H1 (cell line): Measurements from ENCODE around the gene SPEM1. TPM values are rescaled to one million over a fixed set of nuclear protein-coding genes. Genes with fewer than 3 reads are reported as not detected.

Source experiments
- CHD1 ChIP-seq: IDR thresholded peaks from 2 replicates; pipeline ENCODE4 v1.6.1; 2012; ENCODE audit warnings: low read depth, low read length, improper control_type of control experiment
- CTCF ChIP-seq, 3 experiments: IDR thresholded peaks; 1 replicate in 2 of 3; 2 replicates in 1 of 3; pipeline versions ENCODE4 v1.5.1 to v1.6.1; 2011; ENCODE audit warnings: low read length in 3 of 3, mild to moderate bottlenecking in 3 of 3, inconsistent platforms in 2 of 3, low read depth in 1 of 3, moderate library complexity in 1 of 3; ENCODE audit not compliant: insufficient read depth in 1 of 3; ENCODE audit errors: control extremely low read depth in 1 of 3
- EP300 ChIP-seq, 2 experiments: IDR thresholded peaks; 1 replicate in 1 of 2; 2 replicates in 1 of 2; pipeline ENCODE4 v1.6.1; 2011 to 2012; ENCODE audit warnings: low read depth in 2 of 2, low read length in 2 of 2, mild to moderate bottlenecking in 2 of 2, borderline replicate concordance in 1 of 2, inconsistent platforms in 1 of 2, moderate library complexity in 1 of 2
- EZH2 ChIP-seq: fragments of 200-600 bp; sonication (generic); IDR thresholded peaks from 2 replicates; pipeline ENCODE4 v1.7.1; 2012; ENCODE audit warnings: low read depth, mild to moderate bottlenecking, moderate library complexity, low read length, inconsistent platforms; ENCODE audit not compliant: severe bottlenecking
- FOSL1 ChIP-seq: IDR thresholded peaks from 2 replicates; pipeline ENCODE4 v1.6.1; 2011; ENCODE audit warnings: mild to moderate bottlenecking, low read depth, low read length, moderate library complexity; ENCODE audit not compliant: insufficient read depth
- NRF1 ChIP-seq: IDR thresholded peaks from 2 replicates; pipeline ENCODE4 v1.6.1; 2011; ENCODE audit warnings: mild to moderate bottlenecking, low read depth, low read length, improper control_type of control experiment
- PHF8 ChIP-seq: fragments of 200-600 bp; sonication (generic); conservative IDR thresholded peaks from 2 replicates; pipeline ENCODE4 v1.7.1; 2012; ENCODE audit warnings: low read depth, mild to moderate bottlenecking, inconsistent platforms, low read length, moderate library complexity
- POLR2A ChIP-seq, 2 experiments: IDR thresholded peaks; 1 replicate in 1 of 2; 2 replicates in 1 of 2; pipeline ENCODE4 v1.6.1; 2011; ENCODE audit warnings: low read depth in 2 of 2, low read length in 2 of 2, mild to moderate bottlenecking in 2 of 2; ENCODE audit errors: control extremely low read depth in 1 of 2
- RBBP5 ChIP-seq: IDR thresholded peaks from 2 replicates; pipeline ENCODE4 v1.7.1; 2012; ENCODE audit warnings: low read depth, mild to moderate bottlenecking, inconsistent platforms, low read length, moderate library complexity, borderline replicate concordance
- RNF2 ChIP-seq: fragments of 200-900, 300-1000 bp; sonication (generic); IDR thresholded peaks from 2 replicates; pipeline ENCODE4 v1.7.1; 2016; ENCODE audit warnings: borderline replicate concordance, low read depth, mild to moderate bottlenecking, antibody characterized with exemption, low read length; ENCODE audit not compliant: poor library complexity, severe bottlenecking; ENCODE audit errors: missing control alignments
- SAP30 ChIP-seq: fragments of 300-600 bp; sonication (generic); IDR thresholded peaks from 2 replicates; pipeline ENCODE4 v1.7.1; 2012; ENCODE audit warnings: low read length, moderate library complexity, mild to moderate bottlenecking, inconsistent platforms; ENCODE audit not compliant: insufficient read depth, insufficient replicate concordance
- SP2 ChIP-seq: IDR thresholded peaks from 2 replicates; pipeline ENCODE4 v1.6.1; 2012; ENCODE audit warnings: mild to moderate bottlenecking, low read length, inconsistent platforms
- SRF ChIP-seq: IDR thresholded peaks from 2 replicates; pipeline ENCODE4 v1.6.1; 2011; ENCODE audit warnings: mild to moderate bottlenecking, low read depth, low read length, moderate library complexity
- TAF1 ChIP-seq: IDR thresholded peaks from 2 replicates; pipeline ENCODE4 v1.6.1; 2011; ENCODE audit warnings: mild to moderate bottlenecking, low read depth, low read length
- TAF7 ChIP-seq: optimal IDR thresholded peaks from 2 replicates; pipeline ENCODE3; 2011; ENCODE audit warnings: low read depth, mild to moderate bottlenecking, inconsistent platforms, low read length, moderate library complexity, borderline replicate concordance
- TBP ChIP-seq: IDR thresholded peaks from 2 replicates; pipeline ENCODE4 v1.6.1; 2011; ENCODE audit warnings: low read depth, low read length, improper control_type of control experiment
- TEAD4 ChIP-seq: IDR thresholded peaks from 2 replicates; pipeline ENCODE4 v1.6.1; 2012; ENCODE audit warnings: low read depth, low read length, inconsistent platforms, mixed read lengths
- polyA plus RNA-seq, 7 experiments: library from polyadenylated mRNA; depleted of rRNA in 3 of 7; stranded (reverse) in 5 of 7; unstranded in 2 of 7; fragments of >200 nt in 5 of 7; fragments of 200-250 nt in 2 of 7; gene quantifications; 1 replicate in 5 of 7; 2 replicates in 1 of 7; 4 replicates in 1 of 7; pipeline versions ENCODE4 v1.2.1 to v1.2.3, GENCODE V29; 2011 to 2013; ENCODE audit warnings: missing spikeins in 2 of 7, mixed read lengths in 2 of 7
- total RNA-seq: library from RNA; stranded (reverse); fragmentation: NEBNext Ultra II Directional; extraction: Animal tissue kit (Norgen Biotek cat#: 25700); gene quantifications from 2 replicates; pipeline ENCODE4 v1.2.1, GENCODE V29; 2021
- TF ChIP-seq, protein P1 (sequence below): IDR thresholded peaks from 2 replicates; pipeline ENCODE4 v1.6.1; 2012; ENCODE audit warnings: inconsistent platforms
- TF ChIP-seq, protein P2 (sequence below): IDR thresholded peaks from 2 replicates; pipeline ENCODE4 v1.6.1; 2012; ENCODE audit warnings: inconsistent platforms

Gene SPEM1
- total and polyA plus RNA-seq, 2 of the 8 experiments (the other 6 are each of a cell fraction or from before 2014, with no cell fraction given), result not detected

DNA sequence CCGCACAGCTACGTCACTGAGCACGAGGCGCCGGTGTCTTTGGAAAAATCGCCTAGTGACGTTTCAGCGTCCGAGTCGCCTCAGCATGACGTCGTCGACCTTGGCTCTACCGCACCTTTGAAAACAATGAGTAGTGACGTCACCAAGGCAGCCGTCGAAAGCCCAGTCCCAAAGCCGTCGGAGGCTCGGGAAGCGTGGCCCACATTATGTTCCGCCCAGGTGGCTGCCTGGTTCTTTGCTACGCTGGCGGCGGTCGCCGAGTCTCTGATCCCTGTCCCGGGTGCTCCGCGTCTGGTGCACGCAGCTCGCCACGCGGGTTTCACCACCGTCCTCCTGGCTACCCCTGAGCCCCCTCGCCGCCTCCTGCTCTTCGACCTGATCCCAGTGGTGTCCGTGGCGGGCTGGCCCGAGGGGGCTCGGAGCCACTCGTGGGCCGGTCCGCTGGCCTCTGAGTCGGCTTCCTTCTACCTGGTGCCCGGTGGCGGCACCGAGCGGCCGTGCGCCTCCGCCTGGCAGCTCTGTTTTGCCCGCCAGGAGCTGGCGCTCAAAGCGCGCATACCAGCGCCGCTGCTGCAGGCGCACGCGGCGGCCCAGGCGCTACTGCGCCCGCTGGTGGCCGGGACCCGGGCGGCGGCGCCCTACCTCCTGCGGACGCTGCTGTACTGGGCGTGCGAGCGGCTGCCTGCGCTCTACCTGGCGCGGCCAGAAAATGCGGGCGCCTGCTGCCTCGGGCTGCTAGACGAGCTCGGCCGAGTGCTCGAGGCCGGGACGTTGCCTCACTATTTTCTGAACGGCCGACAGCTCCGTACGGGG, 16.6 kb downstream of the SPEM1 start (continued):
- TF ChIP-seq RNF2 (peak; percentile 47), EP300 (IDR thresholded peaks at IDR 0.05; ENCODE audit: borderline replicate concordance in 1 of 2, low read depth in 2 of 2, low read length in 2 of 2) (peak; percentile 15 to 71; a peak in 2 of 3 replicates), TAF1 (peak; percentile 82), NRF1 (no peak), SP2 (no peak), PHF8 (no peak; the same call in 1 of the 2 replicates), SAP30 (peak; percentile 13), CTCF (IDR thresholded peaks at IDR 0.05; ENCODE audit: control extremely low read depth in 1 of 3, insufficient read depth in 1 of 3, low read depth in 1 of 3, low read length in 3 of 3) (peak; percentile 63 to 99 (median 79)), TBP (peak; percentile 49), FOSL1 (no peak), RBBP5 (peak; percentile 62; the same call in 1 of the 2 replicates), SRF (no peak), CHD1 (peak; percentile 9; the same call in 1 of the 2 replicates), TEAD4 (peak; percentile 92), POLR2A (IDR thresholded peaks at IDR 0.05; ENCODE audit: control extremely low read depth in 1 of 2, low read depth in 2 of 2, low read length in 2 of 2) (no peak; a peak in 1 of 3 replicates), EZH2 (no peak), TAF7 (peak; percentile 90)
- TF ChIP-seq, protein P1, sequence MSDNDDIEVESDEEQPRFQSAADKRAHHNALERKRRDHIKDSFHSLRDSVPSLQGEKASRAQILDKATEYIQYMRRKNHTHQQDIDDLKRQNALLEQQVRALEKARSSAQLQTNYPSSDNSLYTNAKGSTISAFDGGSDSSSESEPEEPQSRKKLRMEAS, result peak; percentile 89
- TF ChIP-seq, protein P2, sequence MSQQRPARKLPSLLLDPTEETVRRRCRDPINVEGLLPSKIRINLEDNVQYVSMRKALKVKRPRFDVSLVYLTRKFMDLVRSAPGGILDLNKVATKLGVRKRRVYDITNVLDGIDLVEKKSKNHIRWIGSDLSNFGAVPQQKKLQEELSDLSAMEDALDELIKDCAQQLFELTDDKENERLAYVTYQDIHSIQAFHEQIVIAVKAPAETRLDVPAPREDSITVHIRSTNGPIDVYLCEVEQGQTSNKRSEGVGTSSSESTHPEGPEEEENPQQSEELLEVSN, result peak; percentile 58
